ENCODE results near the gene RFX2. TPM values are rescaled to one million over a fixed set of nuclear protein-coding genes. Genes with fewer than 3 reads are reported as not detected.
"Not testable (repeated sequence)": the region's sequence is repeated elsewhere in the genome, so short reads cannot be mapped to it uniquely, and the experiment has no call there.

RFX2 gene
- total and polyA plus RNA-seq, 8 donors: 1.8 to 14.0 (median 3.4) TPM

- no peak overlapping the region for H3K4me3 ChIP-seq
- no peaks in the 10 kb centered on the region for H3K4me1 ChIP-seq
- FAIRE-seq (no peak), DNase-seq (no peak), ATAC-seq (no peak)
- H3K36me3 ChIP-seq: no peaks in the 10 kb centered on the region
- WGBS, 2 donors: 85 to 97% methylated on average over 4 of the region's 4 CpGs
- H3K27ac ChIP-seq: no peak overlapping the region
- intact Hi-C loops (cut with DNase I): loop anchor here in 1 of 3 donors (10.0 kb wide), 1 partner anchor 162 kb away; no protein-coding TSS in a partner anchor
- H3K9me3 ChIP-seq: no peaks in the 10 kb centered on the region
- H3K27me3 ChIP-seq: no peaks in the 10 kb centered on the region
- TF ChIP-seq, protein P1, sequence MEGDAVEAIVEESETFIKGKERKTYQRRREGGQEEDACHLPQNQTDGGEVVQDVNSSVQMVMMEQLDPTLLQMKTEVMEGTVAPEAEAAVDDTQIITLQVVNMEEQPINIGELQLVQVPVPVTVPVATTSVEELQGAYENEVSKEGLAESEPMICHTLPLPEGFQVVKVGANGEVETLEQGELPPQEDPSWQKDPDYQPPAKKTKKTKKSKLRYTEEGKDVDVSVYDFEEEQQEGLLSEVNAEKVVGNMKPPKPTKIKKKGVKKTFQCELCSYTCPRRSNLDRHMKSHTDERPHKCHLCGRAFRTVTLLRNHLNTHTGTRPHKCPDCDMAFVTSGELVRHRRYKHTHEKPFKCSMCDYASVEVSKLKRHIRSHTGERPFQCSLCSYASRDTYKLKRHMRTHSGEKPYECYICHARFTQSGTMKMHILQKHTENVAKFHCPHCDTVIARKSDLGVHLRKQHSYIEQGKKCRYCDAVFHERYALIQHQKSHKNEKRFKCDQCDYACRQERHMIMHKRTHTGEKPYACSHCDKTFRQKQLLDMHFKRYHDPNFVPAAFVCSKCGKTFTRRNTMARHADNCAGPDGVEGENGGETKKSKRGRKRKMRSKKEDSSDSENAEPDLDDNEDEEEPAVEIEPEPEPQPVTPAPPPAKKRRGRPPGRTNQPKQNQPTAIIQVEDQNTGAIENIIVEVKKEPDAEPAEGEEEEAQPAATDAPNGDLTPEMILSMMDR (IDR thresholded peaks at IDR 0.05): no peak
Observed at GRCh38 chr19:6032381-6032780, 77.9 kb downstream of the RFX2 start.

DNA sequence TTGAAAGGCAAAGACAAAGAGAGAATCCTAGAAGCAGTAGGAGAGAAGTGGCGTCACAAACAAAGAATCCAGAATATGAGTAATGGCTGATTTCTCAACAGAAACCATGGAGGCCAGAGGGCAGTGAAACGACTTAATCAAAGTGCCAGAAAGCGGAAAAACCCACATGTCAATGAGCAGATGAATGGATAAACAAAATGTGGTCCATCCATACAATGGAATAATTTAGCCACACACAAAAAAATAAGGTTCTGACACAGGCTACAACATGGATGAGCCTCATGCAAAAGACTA is 80.1 kb downstream of the RFX2 start:
- H3K4me1 ChIP-seq: no peaks in the 10 kb centered on the region
- TF ChIP-seq, protein P1 (IDR thresholded peaks at IDR 0.05): no peak
- DNase-seq (no peak), FAIRE-seq (no peak), ATAC-seq (no peak)
- H3K4me3 ChIP-seq: no peak overlapping the region
- no peaks in the 10 kb centered on the region for H3K36me3 ChIP-seq
- no peaks in the 10 kb centered on the region for H3K9me3 ChIP-seq
- intact Hi-C loops (cut with DNase I): loop anchor here in 1 of 3 donors (10.0 kb wide), 1 partner anchor 165 kb away; no protein-coding TSS in a partner anchor
- WGBS, 2 donors: 71 to 77% methylated on average over 3 of the region's 3 CpGs
- no peak overlapping the region for H3K27ac ChIP-seq
- H3K27me3 ChIP-seq: no peaks in the 10 kb centered on the region

DNA sequence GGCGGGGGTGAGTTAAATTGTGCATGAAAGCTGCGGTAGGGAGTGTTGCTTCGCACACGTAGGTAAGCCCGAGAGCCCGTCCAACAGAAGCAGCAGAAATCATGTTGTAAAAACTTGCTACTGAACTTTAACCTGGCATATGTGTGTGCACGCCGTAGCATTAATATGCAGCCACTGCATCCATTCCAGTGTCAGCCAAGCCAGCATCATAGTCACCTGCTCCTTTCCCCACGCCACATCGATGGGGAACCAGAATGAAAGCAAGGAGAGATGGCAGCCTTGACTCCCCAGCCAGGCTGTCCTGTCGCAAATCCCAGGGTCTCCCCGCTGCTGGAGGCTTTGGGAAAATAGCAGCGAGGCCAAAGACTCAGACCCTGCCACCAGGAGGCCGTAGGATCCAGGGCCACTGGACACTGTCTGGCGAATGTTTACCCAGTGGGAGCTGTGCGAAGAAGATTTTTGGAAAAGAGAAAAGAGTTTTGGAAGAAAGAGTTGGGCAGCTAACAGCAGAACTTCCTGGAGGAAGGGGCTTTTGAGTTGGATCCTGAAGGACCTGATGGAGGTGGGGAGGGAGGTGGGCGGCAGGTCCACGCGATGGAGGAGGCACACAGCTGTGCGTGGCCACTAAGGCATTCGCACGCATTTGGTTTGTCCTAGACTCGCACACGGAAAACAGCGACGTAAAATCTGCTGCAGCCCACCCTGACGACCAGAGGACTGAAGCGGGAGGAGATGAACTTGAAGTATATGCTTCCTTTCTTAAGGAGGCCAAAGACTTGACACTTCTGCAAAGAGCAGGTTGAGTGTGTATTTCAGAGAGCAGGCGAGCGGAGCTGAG is 83.7 kb downstream of the RFX2 start:
- TF ChIP-seq, protein P1 (IDR thresholded peaks at IDR 0.05): no peak
- H3K36me3 ChIP-seq: no peaks in the 10 kb centered on the region
- peaks cover 0 to 4% (median 0%) of the 10 kb centered on the region in 3 donors for H3K4me1 ChIP-seq
- no peak overlapping the region for H3K4me3 ChIP-seq
- DNase-seq (peak in 4 of 6 donors; percentile 28 to 64 (median 46)), ATAC-seq (peak; percentile 16 to 56 (median 50)), FAIRE-seq (no peak)
- intact Hi-C loops (cut with DNase I): loop anchor here in 1 of 3 donors (10.0 kb wide), 1 partner anchor 252 kb away; no protein-coding TSS in a partner anchor
- H3K9me3 ChIP-seq: no peaks in the 10 kb centered on the region
- 72 to 73% methylated on average over 30 of the region's 30 CpGs for WGBS, 2 donors
- no peak overlapping the region for H3K27ac ChIP-seq
- H3K27me3 ChIP-seq: no peaks in the 10 kb centered on the region

GRCh38 chr19:6024756-6025155 is 85.5 kb downstream of the RFX2 start:
- intact Hi-C loops (cut with DNase I): loop anchor here in 2 of 3 donors (5.0 to 10.0 kb wide), 2 partner anchors 37 to 250 kb away; no protein-coding TSS in a partner anchor

DNA sequence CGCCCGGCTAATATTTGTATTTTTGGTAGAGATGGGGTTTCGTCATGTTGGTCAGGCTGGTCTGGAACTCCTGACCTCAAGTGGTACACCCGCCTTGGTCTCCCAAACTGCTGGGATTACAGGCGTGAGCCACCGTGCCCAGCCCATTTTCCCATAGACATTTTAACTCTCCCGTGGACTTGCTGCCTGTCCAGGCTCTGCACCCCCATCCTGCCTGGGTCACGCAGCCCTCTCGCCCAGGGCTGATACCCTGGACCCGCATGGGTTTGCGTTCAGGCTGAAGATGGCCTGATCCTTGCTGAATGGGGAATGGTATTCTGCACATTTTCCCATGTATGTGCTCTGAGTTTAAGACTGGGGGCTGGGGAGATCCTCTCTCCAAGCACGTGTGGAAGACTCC is 86.4 kb downstream of the RFX2 start:
- peaks cover 0 to 12% (median 5%) of the 10 kb centered on the region in 3 donors for H3K4me1 ChIP-seq
- FAIRE-seq (no peak), DNase-seq (peak in 1 of 6 donors; percentile 22), ATAC-seq (no peak)
- no peaks in the 10 kb centered on the region for H3K9me3 ChIP-seq
- H3K4me3 ChIP-seq: no peak overlapping the region
- 87 to 92% methylated on average over 12 of the region's 12 CpGs for WGBS, 2 donors
- intact Hi-C loops (cut with DNase I): loop anchor here in 2 of 3 donors (5.0 to 10.0 kb wide), 2 partner anchors 37 to 249 kb away; no protein-coding TSS in a partner anchor
- no peaks in the 10 kb centered on the region for H3K36me3 ChIP-seq
- no peak overlapping the region for H3K27ac ChIP-seq
- TF ChIP-seq, protein P1 (IDR thresholded peaks at IDR 0.05): no peak
- H3K27me3 ChIP-seq: no peaks in the 10 kb centered on the region

More at GRCh38 chr19:6024756-6025155, 85.5 kb downstream of the RFX2 start:
- 94% methylated on average over 22 to 26 of the region's 27 CpGs for WGBS, 2 donors
- peaks cover 0 to 12% (median 5%) of the 10 kb centered on the region in 3 donors for H3K4me1 ChIP-seq
- not testable (repeated sequence) for ATAC-seq, FAIRE-seq, H3K27ac ChIP-seq, H3K4me3 ChIP-seq, H3K27me3 ChIP-seq, H3K9me3 ChIP-seq, H3K36me3 ChIP-seq
- DNase-seq: peak in 1 of 6 donors; percentile 3

Measured in pancreas (tissue), 10 donors.